OCI-LY3 (cell line): ENCODE results near the gene ATG3.

Source experiments
- H2AFZ ChIP-seq: fragments of 200-600, 300-600 bp; shearing (Covaris generic); 2 replicates; pipeline ENCODE4 v1.6.0; 2014; ENCODE audit warnings: antibody characterized with exemption, low read depth, low read length
- H3K27ac ChIP-seq: fragments of 200-600, 300-600 bp; sonication (generic); 2 replicates; pipeline ENCODE4 v1.5.1; 2014; ENCODE audit warnings: mild to moderate bottlenecking, low read length, moderate library complexity, mixed read lengths
- H3K27me3 ChIP-seq: fragments of 200-600, 300-600 bp; sonication (generic); 2 replicates; pipeline ENCODE4 v1.6.1; 2014; ENCODE audit warnings: low read depth, low read length, mixed read lengths
- H3K36me3 ChIP-seq: fragments of 200-600, 300-600 bp; sonication (generic); replicated peaks from 2 replicates; pipeline ENCODE3; 2014; ENCODE audit warnings: low read depth, low read length, mixed read lengths
- H3K4me1 ChIP-seq: fragments of 300-600, 200-600 bp; sonication (generic); 2 replicates; pipeline ENCODE4 v1.6.1; 2014; ENCODE audit warnings: low read length, mixed read lengths
- H3K4me2 ChIP-seq: fragments of 200-600, 300-600 bp; sonication (generic); 2 replicates; pipeline ENCODE4 v1.6.1; 2014; ENCODE audit warnings: low read length, mixed read lengths
- H3K4me3 ChIP-seq: fragments of 300-600, 200-600 bp; sonication (generic); 2 replicates; pipeline ENCODE4 v1.5.1; 2014; ENCODE audit warnings: antibody characterized with exemption, mild to moderate bottlenecking, low read length, moderate library complexity
- H3K79me2 ChIP-seq: fragments of 300-600, 200-600 bp; shearing (Covaris generic); 2 replicates; pipeline ENCODE4 v1.6.1; 2014; ENCODE audit warnings: mild to moderate bottlenecking, low read length, mixed read lengths
- H3K9ac ChIP-seq: fragments of 300-600, 200-600 bp; shearing (Covaris generic); 2 replicates; pipeline ENCODE4 v1.6.0; 2014; ENCODE audit warnings: mild to moderate bottlenecking, low read length, moderate library complexity
- H3K9me3 ChIP-seq: fragments of 200-600, 300-600 bp; shearing (Covaris generic); 2 replicates; pipeline ENCODE4 v1.6.1; 2014; ENCODE audit warnings: low read length, mixed read lengths; ENCODE audit not compliant: insufficient read depth
- H4K20me1 ChIP-seq: fragments of 200-600, 300-600 bp; sonication (generic); 2 replicates; pipeline ENCODE4 v1.6.1; 2016; ENCODE audit warnings: low read length, mixed read lengths; ENCODE audit not compliant: insufficient read depth
- CTCF ChIP-seq: fragments of 200-600, 300-600 bp; sonication (generic); IDR thresholded peaks from 2 replicates; pipeline ENCODE4 v1.5.1; 2014; ENCODE audit warnings: antibody characterized with exemption, low read length, low read depth
- EZH2phosphoT487 ChIP-seq: fragments of 200-600 bp; shearing (Covaris generic); IDR thresholded peaks from 2 replicates; pipeline ENCODE4 v1.6.1; 2018; ENCODE audit warnings: antibody characterized with exemption, mixed run types, low read depth

ATG3 gene

GRCh38 chr3:112597945-112598344 lies 36.2 kb upstream of the ATG3 start:
- H3K4me3 ChIP-seq = no peak overlapping the region
- no peak overlapping the region for H3K4me2 ChIP-seq
- H3K9ac ChIP-seq = no peak overlapping the region
- H3K4me1 ChIP-seq = peaks cover 20% of the 10 kb centered on the region
- no peaks in the 10 kb centered on the region for H3K27me3 ChIP-seq
- no peak overlapping the region for H2AFZ ChIP-seq
- peaks cover 5% of the 10 kb centered on the region for H3K9me3 ChIP-seq
- no peak overlapping the region for H3K27ac ChIP-seq
- H4K20me1 ChIP-seq = no peaks in the 10 kb centered on the region
- H3K79me2 ChIP-seq = no peaks in the 10 kb centered on the region
- TF ChIP-seq EZH2phosphoT487 = no peak
- no peak for TF ChIP-seq CTCF
- peaks cover 17% of the 10 kb centered on the region for H3K36me3 ChIP-seq

- no peak overlapping the region for H3K4me3 ChIP-seq
- TF ChIP-seq EZH2phosphoT487 (no peak), CTCF (no peak)
Observed at GRCh38 chr3:112594856-112595255, 33.1 kb upstream of the ATG3 start.

GRCh38 chr3:112593258-112593657 lies 31.5 kb upstream of the ATG3 start:
- Histone ChIP-seq H3K27me3 (no peaks in the 10 kb centered on the region), H3K4me2 (no peak overlapping the region), H3K36me3 (peaks cover 32% of the 10 kb centered on the region), H3K4me1 (peaks cover 9% of the 10 kb centered on the region), H4K20me1 (no peaks in the 10 kb centered on the region), H3K4me3 (no peak overlapping the region), H3K79me2 (no peaks in the 10 kb centered on the region), H3K27ac (no peak overlapping the region), H2AFZ (no peak overlapping the region), H3K9ac (no peak overlapping the region), H3K9me3 (peaks cover 12% of the 10 kb centered on the region)
- TF ChIP-seq CTCF = no peak
- TF ChIP-seq EZH2phosphoT487 = no peak

More at GRCh38 chr3:112594856-112595255, 33.1 kb upstream of the ATG3 start:
- Histone ChIP-seq H4K20me1 (no peaks in the 10 kb centered on the region), H3K79me2 (no peaks in the 10 kb centered on the region), H3K9ac (no peak overlapping the region), H3K4me2 (no peak overlapping the region), H3K9me3 (peaks cover 12% of the 10 kb centered on the region), H3K4me1 (peaks cover 9% of the 10 kb centered on the region), H3K27me3 (no peaks in the 10 kb centered on the region), H2AFZ (no peak overlapping the region), H3K27ac (no peak overlapping the region), H3K36me3 (peaks cover 30% of the 10 kb centered on the region)

GRCh38 chr3:112587336-112587735 lies 25.6 kb upstream of the ATG3 start:
- Histone ChIP-seq H3K9me3 (0 out of 2 replicates have a peak, but pooled peaks cover 1% of the 10 kb centered on the region), H3K4me1 (peaks cover 36% of the 10 kb centered on the region), H3K4me3 (no peak overlapping the region), H3K9ac (no peak overlapping the region), H3K4me2 (no peak overlapping the region), H3K27ac (no peak overlapping the region), H3K27me3 (no peaks in the 10 kb centered on the region), H4K20me1 (no peaks in the 10 kb centered on the region), H2AFZ (no peak overlapping the region), H3K36me3 (peaks cover 37% of the 10 kb centered on the region), H3K79me2 (no peaks in the 10 kb centered on the region)
- TF ChIP-seq CTCF (no peak), EZH2phosphoT487 (no peak)
